Measurements from ENCODE around the gene CNTNAP2.

The CNTNAP2 gene

GRCh38 chr7:148335790-148336189, 2219.2 kb downstream of the CNTNAP2 start:
- no peak for DNase-seq

GRCh38 chr7:148336411-148336810, 2219.8 kb downstream of the CNTNAP2 start:
- DNase-seq = no peak

- no peak for DNase-seq
Measured at GRCh38 chr7:148337246-148337965, 2220.8 kb downstream of the CNTNAP2 start.

- DNase-seq = no peak
Measured at GRCh38 chr7:148337995-148338747, 2221.6 kb downstream of the CNTNAP2 start.

- DNase-seq = no peak
Measured at GRCh38 chr7:148340438-148341280, 2224.1 kb downstream of the CNTNAP2 start.

- DNase-seq = no peak
Measured at GRCh38 chr7:148344406-148344805, 2227.8 kb downstream of the CNTNAP2 start.

- no peak for DNase-seq
Measured at GRCh38 chr7:148347981-148348380, 2231.4 kb downstream of the CNTNAP2 start.

- DNase-seq = no peak
Measured at GRCh38 chr7:148348466-148348865, 2231.9 kb downstream of the CNTNAP2 start.

- DNase-seq = no peak
Measured at GRCh38 chr7:148356303-148356702, 2239.7 kb downstream of the CNTNAP2 start.

GRCh38 chr7:148362541-148362940, 2245.9 kb downstream of the CNTNAP2 start:
- no peak for DNase-seq

GRCh38 chr7:148367731-148368475, 2251.3 kb downstream of the CNTNAP2 start:
- DNase-seq = no peak

- no peak for DNase-seq
Measured at GRCh38 chr7:148368562-148368961, 2252.0 kb downstream of the CNTNAP2 start.

- DNase-seq = no peak
Measured at GRCh38 chr7:148371280-148371937, 2254.8 kb downstream of the CNTNAP2 start.

- DNase-seq = no peak
Measured at GRCh38 chr7:148374396-148375259, 2258.0 kb downstream of the CNTNAP2 start.

GRCh38 chr7:148379677-148380076, 2263.1 kb downstream of the CNTNAP2 start:
- no peak for DNase-seq

- DNase-seq = no peak
Measured at GRCh38 chr7:148380596-148381419, 2264.2 kb downstream of the CNTNAP2 start.

GRCh38 chr7:148382596-148382995, 2266.0 kb downstream of the CNTNAP2 start:
- DNase-seq = no peak

- no peak for DNase-seq
Measured at GRCh38 chr7:148383651-148384050, 2267.1 kb downstream of the CNTNAP2 start.

- DNase-seq = no peak
Measured at GRCh38 chr7:148385009-148385682, 2268.5 kb downstream of the CNTNAP2 start.
